ENCODE data around the gene PDCL3.

PDCL3 gene

GRCh38 chr2:100611079-100612029 is 48.6 kb downstream of the PDCL3 start:
- DNase-seq (ENCODE audit: low spot score): no peak

GRCh38 chr2:100612388-100613000 is 49.7 kb downstream of the PDCL3 start:
- no peak for DNase-seq (ENCODE audit: low spot score)

- no peak for DNase-seq (ENCODE audit: low spot score)
These were observed 50.9 kb downstream of the PDCL3 start for GRCh38 chr2:100613719-100614118.

GRCh38 chr2:100614455-100615000 is 51.7 kb downstream of the PDCL3 start:
- no peak for DNase-seq (ENCODE audit: low spot score)

GRCh38 chr2:100615471-100615870 is 52.7 kb downstream of the PDCL3 start:
- no peak for DNase-seq (ENCODE audit: low spot score)

GRCh38 chr2:100615886-100616285 is 53.1 kb downstream of the PDCL3 start:
- DNase-seq (ENCODE audit: low spot score): no peak

- no peak for DNase-seq (ENCODE audit: low spot score)
These were observed 54.1 kb downstream of the PDCL3 start for GRCh38 chr2:100616841-100617390.

- no peak for DNase-seq (ENCODE audit: low spot score)
These were observed 57.2 kb downstream of the PDCL3 start for GRCh38 chr2:100619951-100620350.

GRCh38 chr2:100620481-100620880 is 57.7 kb downstream of the PDCL3 start:
- no peak for DNase-seq (ENCODE audit: low spot score)

GRCh38 chr2:100621371-100621951 is 58.7 kb downstream of the PDCL3 start:
- no peak for DNase-seq (ENCODE audit: low spot score)

- DNase-seq (ENCODE audit: low spot score): no peak
These were observed 60.4 kb downstream of the PDCL3 start for GRCh38 chr2:100623033-100623715.

GRCh38 chr2:100623930-100624329 is 61.1 kb downstream of the PDCL3 start:
- no peak for DNase-seq (ENCODE audit: low spot score)

- DNase-seq (ENCODE audit: low spot score): no peak
These were observed 61.7 kb downstream of the PDCL3 start for GRCh38 chr2:100624536-100624935.

- DNase-seq (ENCODE audit: low spot score): no peak
These were observed 62.9 kb downstream of the PDCL3 start for GRCh38 chr2:100625717-100626116.
